Mucosa of rectum (tissue), 2 donors: Measurements from ENCODE around the gene CCK.

Source experiments
- H3K27ac ChIP-seq, 2 donors: one replicate each; pipeline ENCODE4 v1.7.0; 2013; ENCODE audit warnings: inconsistent platforms in 2 of 2, low read depth in 2 of 2, low read length in 2 of 2
- H3K27me3 ChIP-seq, 2 donors: one replicate each; pipeline ENCODE4 v1.7.0; 2013; ENCODE audit warnings: low read length in 2 of 2; ENCODE audit not compliant: control insufficient read depth in 2 of 2, insufficient read depth in 2 of 2
- H3K36me3 ChIP-seq, 2 donors: one replicate each; pipeline ENCODE4 v1.7.0; 2013; ENCODE audit warnings: low read length in 2 of 2; ENCODE audit not compliant: control insufficient read depth in 2 of 2, insufficient read depth in 2 of 2
- H3K4me1 ChIP-seq, 2 donors: one replicate each; pipeline ENCODE4 v1.7.0; 2013; ENCODE audit warnings: low read length in 2 of 2, mild to moderate bottlenecking in 1 of 2; ENCODE audit not compliant: control insufficient read depth in 2 of 2, insufficient read depth in 2 of 2
- H3K4me3 ChIP-seq, 2 donors: one replicate each; pipeline ENCODE4 v1.7.0; 2013; ENCODE audit warnings: low read length in 2 of 2
- H3K9ac ChIP-seq, 2 donors: one replicate each; pipeline ENCODE4 v1.7.0; 2013; ENCODE audit warnings: low read length in 2 of 2, low read depth in 1 of 2, mild to moderate bottlenecking in 1 of 2
- H3K9me3 ChIP-seq, 2 donors: one replicate each; pipeline ENCODE4 v1.7.0; 2013; ENCODE audit warnings: low read length in 2 of 2; ENCODE audit not compliant: control insufficient read depth in 2 of 2
- donor health status: healthy.
- donor health status: Normal muscosa, but diverticular disease.

The CCK gene

GRCh38 chr3:42226470-42227425, 39.2 kb downstream of the CCK start:
- H3K4me1 ChIP-seq, result no peaks in the 10 kb centered on the region
- H3K9ac ChIP-seq, result no peak overlapping the region
- H3K4me3 ChIP-seq, result no peak overlapping the region
- H3K9me3 ChIP-seq, result no peaks in the 10 kb centered on the region
- peaks cover 33 to 35% of the 10 kb centered on the region in 2 donors for H3K36me3 ChIP-seq
- H3K27ac ChIP-seq, result no peak overlapping the region
- no peaks in the 10 kb centered on the region for H3K27me3 ChIP-seq

- no peaks in the 10 kb centered on the region for H3K27me3 ChIP-seq
- no peak overlapping the region for H3K9ac ChIP-seq
- peaks cover 36 to 43% of the 10 kb centered on the region in 2 donors for H3K36me3 ChIP-seq
- no peaks in the 10 kb centered on the region for H3K9me3 ChIP-seq
- no peaks in the 10 kb centered on the region for H3K4me1 ChIP-seq
- no peak overlapping the region for H3K27ac ChIP-seq
- no peak overlapping the region for H3K4me3 ChIP-seq
Measured at GRCh38 chr3:42225486-42226363, 40.3 kb downstream of the CCK start.

DNA sequence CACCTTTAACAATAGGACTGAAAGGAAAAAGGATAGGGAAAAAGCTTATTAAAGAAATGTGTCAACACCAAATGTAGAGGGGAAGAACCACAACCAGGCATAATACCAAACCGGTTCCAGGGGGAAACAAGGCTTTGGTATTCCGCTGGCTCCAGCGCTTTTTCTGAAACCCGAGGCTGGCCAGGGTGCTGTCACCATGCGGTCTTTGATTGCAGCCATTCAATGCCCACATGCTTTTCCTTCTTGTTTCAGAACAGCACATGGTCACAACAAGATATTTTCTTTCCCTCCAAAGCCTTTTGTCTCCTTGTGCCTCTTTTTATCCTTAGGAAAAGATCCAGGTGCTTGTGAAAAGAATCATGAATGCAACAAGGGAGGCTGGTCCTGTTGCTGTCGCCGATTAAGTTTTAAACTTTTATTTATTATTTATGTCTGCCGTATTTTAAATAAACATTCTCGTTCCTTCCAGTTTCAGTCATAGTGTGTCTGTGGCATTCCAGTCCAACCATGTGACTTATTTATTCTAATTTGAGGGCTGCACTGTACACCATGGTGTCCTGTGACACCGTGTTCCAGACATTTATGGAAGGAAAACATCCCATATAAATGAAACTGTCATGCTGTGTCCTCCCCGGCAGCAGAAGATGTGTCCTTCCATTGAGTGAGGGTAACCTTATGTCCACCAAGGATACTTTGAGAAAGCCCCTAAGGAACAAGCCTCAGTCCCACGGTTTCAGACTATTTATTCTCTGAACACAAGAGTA, 41.1 kb downstream of the CCK start:
- no peak overlapping the region for H3K9ac ChIP-seq
- H3K27me3 ChIP-seq, result no peaks in the 10 kb centered on the region
- no peak overlapping the region for H3K4me3 ChIP-seq
- no peak overlapping the region for H3K27ac ChIP-seq
- H3K9me3 ChIP-seq, result no peaks in the 10 kb centered on the region
- peaks cover 43 to 48% of the 10 kb centered on the region in 2 donors for H3K36me3 ChIP-seq
- no peaks in the 10 kb centered on the region for H3K4me1 ChIP-seq

DNA sequence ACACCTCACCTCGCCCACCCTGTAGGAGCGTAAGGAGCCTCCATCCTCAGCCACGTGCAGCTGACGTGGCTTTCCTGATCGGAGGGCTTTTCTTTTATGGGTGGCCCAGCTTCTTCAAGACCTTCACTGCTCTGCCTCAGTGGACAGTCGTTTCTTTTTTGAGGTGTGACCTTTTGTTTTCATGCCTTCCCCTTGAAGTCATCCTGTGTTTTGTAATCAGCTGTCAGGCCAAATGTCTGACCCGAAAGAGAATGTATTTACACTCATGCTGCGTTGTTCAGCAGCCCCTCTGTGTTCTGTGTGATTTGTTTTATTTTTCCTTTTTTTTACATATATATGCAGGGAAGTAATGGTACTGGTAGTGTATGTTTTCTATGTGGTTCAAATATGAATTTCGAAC, 41.8 kb downstream of the CCK start:
- peaks cover 46 to 48% of the 10 kb centered on the region in 2 donors for H3K36me3 ChIP-seq
- H3K9ac ChIP-seq, result no peak overlapping the region
- H3K27ac ChIP-seq, result no peak overlapping the region

DNA sequence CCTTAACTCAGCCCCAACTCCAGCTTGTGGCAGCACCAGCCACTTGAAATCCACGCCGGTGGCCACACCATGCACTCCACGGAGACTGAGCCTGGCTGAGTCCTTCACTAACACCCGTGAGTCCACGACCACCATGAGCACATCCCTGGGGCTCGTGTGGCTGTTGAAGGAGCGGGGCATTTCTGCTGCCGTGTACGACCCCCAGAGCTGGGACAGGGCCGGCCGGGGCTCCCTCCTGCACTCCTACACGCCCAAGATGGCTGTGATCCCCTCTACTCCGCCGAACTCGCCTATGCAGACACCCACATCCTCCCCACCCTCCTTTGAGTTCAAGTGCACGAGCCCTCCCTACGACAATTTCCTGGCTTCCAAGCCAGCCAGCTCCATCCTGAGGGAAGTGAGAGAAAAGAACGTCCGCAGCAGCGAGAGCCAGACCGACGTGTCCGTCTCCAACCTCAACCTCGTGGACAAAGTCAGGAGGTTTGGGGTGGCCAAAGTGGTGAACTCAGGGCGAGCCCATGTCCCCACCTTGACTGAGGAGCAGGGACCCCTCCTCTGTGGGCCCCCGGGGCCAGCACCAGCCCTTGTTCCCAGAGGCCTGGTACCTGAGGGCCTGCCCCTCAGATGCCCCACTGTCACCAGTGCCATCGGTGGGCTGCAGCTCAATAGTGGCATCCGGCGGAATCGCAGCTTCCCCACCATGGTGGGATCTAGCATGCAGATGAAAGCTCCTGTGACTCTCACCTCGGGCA, 42.9 kb downstream of the CCK start:
- Histone ChIP-seq H3K4me3 (no peak overlapping the region), H3K4me1 (no peaks in the 10 kb centered on the region), H3K27me3 (no peaks in the 10 kb centered on the region), H3K9ac (no peak overlapping the region), H3K9me3 (no peaks in the 10 kb centered on the region), H3K36me3 (peaks cover 51 to 53% of the 10 kb centered on the region in 2 donors), H3K27ac (no peak overlapping the region)

More for the DNA sequence above, 41.8 kb downstream of the CCK start:
- H3K9me3 ChIP-seq, result no peaks in the 10 kb centered on the region
- H3K4me3 ChIP-seq, result no peak overlapping the region
- no peaks in the 10 kb centered on the region for H3K4me1 ChIP-seq
- no peaks in the 10 kb centered on the region for H3K27me3 ChIP-seq

- no peak overlapping the region for H3K27ac ChIP-seq
- no peaks in the 10 kb centered on the region for H3K27me3 ChIP-seq
- no peaks in the 10 kb centered on the region for H3K9me3 ChIP-seq
- no peak overlapping the region for H3K4me3 ChIP-seq
- H3K9ac ChIP-seq, result no peak overlapping the region
- H3K36me3 ChIP-seq, result peaks cover 56 to 57% of the 10 kb centered on the region in 2 donors
- H3K4me1 ChIP-seq, result no peaks in the 10 kb centered on the region
Measured at GRCh38 chr3:42220436-42221121, 45.4 kb downstream of the CCK start.

DNA sequence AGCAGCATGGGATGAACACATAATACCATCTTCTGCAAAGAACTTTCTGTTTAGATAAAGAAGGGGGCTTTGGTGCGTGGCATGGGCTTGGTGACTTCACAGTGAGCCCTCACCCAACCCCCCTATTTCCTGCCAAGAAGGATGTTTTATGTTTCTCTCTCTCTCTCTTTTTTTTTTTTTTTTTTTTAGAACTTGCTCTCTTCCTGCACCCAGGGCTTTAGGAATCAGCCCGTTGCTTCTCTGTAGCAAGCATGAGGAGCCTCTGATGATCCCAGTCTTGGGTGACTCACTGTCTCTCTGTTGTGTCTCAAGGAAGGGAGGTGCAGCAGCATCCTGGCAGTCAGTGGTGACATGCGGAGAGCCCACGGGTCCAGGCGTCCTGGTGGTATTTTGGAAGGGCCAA, 49.1 kb downstream of the CCK start:
- Histone ChIP-seq H3K9me3 (no peaks in the 10 kb centered on the region), H3K4me1 (no peaks in the 10 kb centered on the region), H3K4me3 (no peak overlapping the region), H3K9ac (no peak overlapping the region), H3K36me3 (peaks cover 34 to 41% of the 10 kb centered on the region in 2 donors), H3K27me3 (no peaks in the 10 kb centered on the region), H3K27ac (no peak overlapping the region)

GRCh38 chr3:42216302-42216701, 49.7 kb downstream of the CCK start:
- Histone ChIP-seq H3K27ac (no peak overlapping the region), H3K36me3 (peaks cover 34 to 44% of the 10 kb centered on the region in 2 donors)

More at GRCh38 chr3:42216302-42216701, 49.7 kb downstream of the CCK start:
- H3K4me3 ChIP-seq, result no peak overlapping the region
- H3K9me3 ChIP-seq, result no peaks in the 10 kb centered on the region
- H3K4me1 ChIP-seq, result no peaks in the 10 kb centered on the region
- no peak overlapping the region for H3K9ac ChIP-seq
- H3K27me3 ChIP-seq, result no peaks in the 10 kb centered on the region
